Measurements from ENCODE around the gene CCDC146.
A peak's percentile ranks its signal among the peaks of the same experiment; 100 is the strongest.

Gene CCDC146

GRCh38 chr7:77295549-77295948 is 173.1 kb downstream of the CCDC146 start:
- DNase-seq, result no peak

DNA sequence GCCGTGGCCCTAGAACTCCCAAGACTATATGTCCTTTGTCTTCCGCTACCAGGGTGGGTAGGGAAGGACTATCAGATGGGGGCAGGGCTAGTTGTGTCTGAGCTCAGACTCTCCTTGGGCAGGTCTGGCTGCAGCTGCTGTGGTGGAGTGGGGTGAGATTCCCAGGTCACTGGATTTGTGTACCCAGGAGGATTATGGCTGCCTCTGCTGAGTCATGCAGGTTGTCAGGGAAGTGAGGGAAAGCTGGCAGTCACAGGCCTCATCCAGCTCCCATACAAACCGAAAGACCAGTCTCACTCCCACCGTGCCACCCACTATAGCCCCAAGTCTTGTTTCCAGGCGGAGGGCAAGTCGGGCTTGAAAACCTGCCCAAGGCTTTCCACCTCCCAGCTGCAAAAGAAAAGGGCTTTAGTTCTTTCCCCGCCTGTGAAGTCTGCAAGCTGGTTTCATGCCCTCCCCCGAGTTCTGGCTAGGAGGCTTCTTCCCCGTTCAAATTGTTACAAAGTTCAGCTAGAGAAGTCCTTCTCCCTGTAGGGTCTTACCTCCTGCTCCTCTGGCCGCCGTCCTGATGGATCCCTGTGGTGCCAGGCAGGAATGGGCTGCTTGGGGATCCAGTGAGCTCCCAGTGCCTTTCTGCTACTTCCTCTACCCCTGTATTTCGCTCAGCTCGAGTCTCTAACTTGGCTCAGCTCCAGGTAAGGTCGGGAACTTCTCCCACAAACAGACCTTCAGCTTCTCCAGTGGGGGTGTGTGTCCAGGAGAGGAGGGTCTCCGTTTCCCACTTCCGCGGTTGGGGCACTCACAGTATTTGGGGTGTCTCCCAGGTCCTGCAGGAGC is 184.0 kb downstream of the CCDC146 start:
- DNase-seq, result no peak

DNA sequence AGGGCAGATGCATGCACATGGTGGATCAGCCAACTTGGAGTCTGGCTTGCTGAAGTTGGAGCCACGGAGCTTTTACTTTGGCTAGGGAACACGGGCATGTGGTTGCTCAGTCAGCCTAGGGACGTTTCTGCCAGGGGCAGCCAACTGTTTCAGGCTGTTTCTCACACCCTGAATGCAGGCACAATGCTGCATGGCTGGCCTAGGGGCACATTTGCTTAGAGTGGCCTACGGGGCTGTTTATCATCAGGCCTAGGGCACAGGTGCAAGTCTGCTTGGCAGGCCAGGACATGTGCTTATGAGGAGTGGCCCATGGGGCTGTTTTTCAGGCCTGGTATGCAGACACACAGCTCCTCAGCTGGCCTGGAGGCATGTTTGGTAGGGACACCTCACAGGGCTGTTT is 186.4 kb downstream of the CCDC146 start:
- DNase-seq, result no peak

DNA sequence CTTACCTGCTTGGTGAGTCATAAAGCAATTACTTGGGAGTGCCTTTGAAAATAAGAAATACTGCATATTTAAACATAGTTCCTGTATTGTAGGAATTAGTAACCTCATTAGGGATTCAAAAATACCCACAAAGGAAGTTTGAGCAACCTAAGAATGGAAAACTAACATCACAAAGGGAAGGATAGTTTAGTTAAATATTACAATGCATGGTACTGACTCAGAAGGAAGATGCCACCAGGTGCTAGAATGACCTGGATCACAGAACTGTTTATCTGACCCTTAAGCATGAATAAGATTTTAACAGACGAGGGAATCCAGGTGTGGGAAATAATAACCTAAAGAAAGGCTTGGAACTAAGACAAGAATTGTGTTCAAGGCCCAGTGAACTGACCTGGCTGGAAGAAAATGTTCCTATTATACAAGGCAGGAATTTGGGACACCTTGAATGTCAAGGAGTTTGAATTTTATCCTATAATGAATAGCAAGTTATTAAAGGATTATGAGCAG is 187.4 kb downstream of the CCDC146 start:
- DNase-seq, result no peak

- DNase-seq, result no peak
These were observed 188.6 kb downstream of the CCDC146 start for GRCh38 chr7:77310982-77311381.

- no peak for DNase-seq
These were observed 190.7 kb downstream of the CCDC146 start for GRCh38 chr7:77313085-77313484.

DNA sequence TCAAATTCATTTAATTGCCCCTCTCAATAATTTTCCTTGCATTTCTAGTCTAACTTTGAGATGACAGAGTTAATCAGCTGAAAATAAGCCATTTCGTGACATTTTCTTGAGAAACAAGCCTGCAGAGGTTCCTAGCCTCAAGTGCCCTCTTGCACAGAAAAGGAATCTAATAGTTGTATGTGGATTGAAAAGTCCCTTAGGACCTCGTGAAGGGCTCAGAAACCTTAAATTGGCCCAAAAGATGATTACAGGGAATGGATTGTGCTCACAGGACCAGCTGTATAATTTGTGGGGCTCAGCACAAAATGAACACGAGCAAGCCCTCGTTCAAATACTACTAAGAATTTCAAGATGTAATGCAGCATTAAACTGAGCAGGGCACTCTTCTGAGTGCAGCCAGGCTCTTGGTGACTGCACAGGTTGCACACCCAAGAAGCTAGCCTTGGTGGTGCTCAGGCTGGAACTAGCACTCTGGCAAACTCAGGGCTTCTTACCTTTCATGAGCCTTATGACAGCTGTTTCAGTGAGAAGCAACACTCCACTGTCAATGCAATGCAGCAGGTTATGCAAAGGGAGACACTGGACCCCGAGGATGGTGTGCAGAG is 191.6 kb downstream of the CCDC146 start:
- DNase-seq, result no peak

GRCh38 chr7:77315182-77315591 is 192.8 kb downstream of the CCDC146 start:
- DNase-seq, result no peak

GRCh38 chr7:77316219-77316978 is 194.0 kb downstream of the CCDC146 start:
- no peak for DNase-seq

DNA sequence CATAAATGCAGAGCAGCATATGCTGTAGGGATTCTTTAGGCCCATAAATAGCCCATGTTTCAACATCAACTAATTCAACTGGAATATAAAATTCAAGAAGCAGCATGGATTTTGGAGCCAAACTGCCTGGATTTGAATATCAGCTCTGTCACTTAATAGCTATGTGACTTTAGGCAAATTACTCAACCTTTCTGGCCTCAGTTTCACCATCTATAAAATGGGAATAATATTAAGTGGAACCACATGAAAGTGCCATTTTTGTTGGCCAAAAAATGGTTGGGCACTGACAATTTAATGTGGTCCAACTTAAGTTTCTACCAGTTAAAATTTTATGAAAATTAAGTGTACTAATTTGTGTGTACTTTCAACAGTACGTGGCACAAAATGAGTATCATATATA is 195.6 kb downstream of the CCDC146 start:
- no peak for DNase-seq

- DNase-seq, result no peak
These were observed 197.7 kb downstream of the CCDC146 start for GRCh38 chr7:77320137-77320536.

DNA sequence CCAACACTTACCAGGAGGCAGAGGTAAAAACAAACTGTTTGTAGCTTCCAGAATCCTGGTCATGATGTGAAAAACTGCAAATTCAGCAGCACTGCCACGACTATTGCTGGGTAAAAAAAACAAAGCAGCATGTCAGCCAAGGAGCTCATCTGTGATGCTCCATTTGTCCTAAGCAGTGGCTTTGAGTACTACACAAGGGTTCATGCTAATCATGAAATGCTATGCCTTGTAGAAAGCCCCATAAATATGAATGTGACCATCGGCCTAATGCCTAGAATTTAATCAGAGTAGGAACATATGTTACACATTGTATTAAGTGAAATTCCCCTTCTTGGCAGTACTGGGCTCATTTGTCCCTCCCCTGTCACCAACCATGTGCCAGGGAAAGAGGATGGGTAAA is 198.3 kb downstream of the CCDC146 start:
- no peak for DNase-seq

GRCh38 chr7:77321300-77321699 is 198.9 kb downstream of the CCDC146 start:
- no peak for DNase-seq

GRCh38 chr7:77326131-77326530 is 203.7 kb downstream of the CCDC146 start:
- no peak for DNase-seq

GRCh38 chr7:77327067-77327931 is 204.9 kb downstream of the CCDC146 start:
- no peak for DNase-seq

DNA sequence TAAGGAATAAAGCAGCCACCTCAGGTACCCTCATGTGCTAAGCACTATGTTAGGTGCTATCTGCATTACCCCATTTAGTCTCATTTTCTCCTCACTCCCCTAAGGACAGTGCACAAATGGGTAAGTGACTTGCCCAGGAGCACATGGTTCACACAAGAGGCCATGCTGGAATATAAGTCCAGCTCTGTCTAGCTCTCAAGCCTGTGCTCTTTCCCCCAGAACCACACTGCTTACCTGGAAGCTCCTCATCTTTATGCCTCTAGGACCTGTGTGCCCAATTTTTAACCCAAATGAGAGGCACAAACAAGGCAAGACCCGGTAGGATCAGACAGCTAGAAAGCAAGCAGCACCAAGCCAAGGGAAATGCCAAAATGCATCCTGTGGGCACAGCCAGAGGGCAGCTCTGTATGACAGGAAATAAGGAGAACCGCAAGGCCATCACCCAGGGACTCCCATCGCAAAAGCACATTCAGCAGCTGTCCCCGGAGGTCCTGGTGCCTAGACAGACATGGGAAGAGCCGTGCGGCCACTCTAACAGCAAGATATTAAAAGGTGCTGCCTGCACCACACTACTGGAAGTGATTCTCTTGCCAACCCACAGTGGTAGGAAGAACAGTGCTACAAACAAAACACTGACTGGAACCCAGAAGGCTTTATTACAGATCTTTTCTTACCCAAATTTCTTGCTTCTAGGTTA is 205.7 kb downstream of the CCDC146 start:
- DNase-seq, result no peak

DNA sequence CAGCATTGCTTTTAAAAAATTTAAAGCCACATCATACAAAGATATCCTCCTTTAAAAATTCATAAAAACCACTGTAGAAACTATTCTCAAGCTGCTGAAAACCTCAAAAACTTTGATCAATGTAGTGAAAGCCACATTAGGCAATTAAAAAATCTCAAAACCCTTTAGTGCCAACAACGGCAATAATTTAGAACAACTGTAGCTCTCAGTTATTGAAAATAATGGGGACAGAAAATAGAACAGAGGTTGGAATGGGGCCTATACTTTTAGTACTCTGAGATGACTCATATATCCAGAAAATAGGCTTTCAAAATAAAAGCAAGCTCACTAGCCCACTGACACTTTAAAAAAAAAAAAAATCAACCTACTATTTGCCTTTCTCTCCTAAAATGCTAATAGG is 206.3 kb downstream of the CCDC146 start:
- DNase-seq, result no peak

GRCh38 chr7:77329466-77330168 is 207.2 kb downstream of the CCDC146 start:
- no peak for DNase-seq

- no peak for DNase-seq
These were observed 207.9 kb downstream of the CCDC146 start for GRCh38 chr7:77330169-77330882.

- peak in 1 of 2 experiments; percentile 16 for DNase-seq
These were observed 209.7 kb downstream of the CCDC146 start for GRCh38 chr7:77331938-77332695.

Data from stimulated activated CD4-positive, alpha-beta T cell treated with anti-CD3 and anti-CD28 coated beads, Interleukin-4, amount 100 ng/mL, for 4 hours (primary cell).